Neutrophil (primary cell): ENCODE data around the gene BPIFA1.

Source experiments
- H3K27ac ChIP-seq: fragments of 200-600 bp; sonication (generic); 2 replicates; pipeline ENCODE4 v1.5.1; 2016; ENCODE audit warnings: mild to moderate bottlenecking, moderate library complexity
- H3K27me3 ChIP-seq: fragments of 200-600 bp; sonication (generic); 2 replicates; pipeline ENCODE4 v1.6.0; 2016; ENCODE audit warnings: mild to moderate bottlenecking
- H3K36me3 ChIP-seq: fragments of 200-600 bp; sonication (generic); 2 replicates; pipeline ENCODE4 v1.5.1; 2017
- H3K4me1 ChIP-seq, 2 experiments: fragments of 200-600 bp in 1 of 2; sonication (generic) in 1 of 2; 1 replicate in 1 of 2; 2 replicates in 1 of 2; pipeline versions ENCODE4 v1.5.1 to v1.6.1; 2013 to 2016; ENCODE audit warnings: low read depth in 1 of 2, low read length in 1 of 2, mild to moderate bottlenecking in 1 of 2, moderate library complexity in 1 of 2; ENCODE audit not compliant: control insufficient read depth in 1 of 2, insufficient read depth in 1 of 2
- H3K4me3 ChIP-seq, 2 experiments: fragments of 200-600 bp in 1 of 2; sonication (generic) in 1 of 2; 1 replicate in 1 of 2; 2 replicates in 1 of 2; pipeline ENCODE4 v1.5.1; 2013 to 2016; ENCODE audit warnings: low read depth in 1 of 2, low read length in 1 of 2, mild to moderate bottlenecking in 1 of 2, moderate library complexity in 1 of 2
- H3K9me3 ChIP-seq: fragments of 200-600 bp; sonication (generic); 2 replicates; pipeline ENCODE4 v1.5.1; 2016
- TF ChIP-seq, protein P1 (sequence below): fragments of 200-600 bp; sonication (generic); IDR thresholded peaks from 2 replicates; pipeline ENCODE4 v1.5.1; 2016; ENCODE audit warnings: antibody characterized with exemption

Gene BPIFA1

GRCh38 chr20:33277471-33278441, 42.0 kb downstream of the BPIFA1 start:
- no peaks in the 10 kb centered on the region for H3K27me3 ChIP-seq
- no peaks in the 10 kb centered on the region for H3K9me3 ChIP-seq
- no peak overlapping the region for H3K4me3 ChIP-seq
- no peaks in the 10 kb centered on the region for H3K36me3 ChIP-seq
- peaks cover 9 to 14% of the 10 kb centered on the region in 2 experiments for H3K4me1 ChIP-seq
- TF ChIP-seq, protein P1, sequence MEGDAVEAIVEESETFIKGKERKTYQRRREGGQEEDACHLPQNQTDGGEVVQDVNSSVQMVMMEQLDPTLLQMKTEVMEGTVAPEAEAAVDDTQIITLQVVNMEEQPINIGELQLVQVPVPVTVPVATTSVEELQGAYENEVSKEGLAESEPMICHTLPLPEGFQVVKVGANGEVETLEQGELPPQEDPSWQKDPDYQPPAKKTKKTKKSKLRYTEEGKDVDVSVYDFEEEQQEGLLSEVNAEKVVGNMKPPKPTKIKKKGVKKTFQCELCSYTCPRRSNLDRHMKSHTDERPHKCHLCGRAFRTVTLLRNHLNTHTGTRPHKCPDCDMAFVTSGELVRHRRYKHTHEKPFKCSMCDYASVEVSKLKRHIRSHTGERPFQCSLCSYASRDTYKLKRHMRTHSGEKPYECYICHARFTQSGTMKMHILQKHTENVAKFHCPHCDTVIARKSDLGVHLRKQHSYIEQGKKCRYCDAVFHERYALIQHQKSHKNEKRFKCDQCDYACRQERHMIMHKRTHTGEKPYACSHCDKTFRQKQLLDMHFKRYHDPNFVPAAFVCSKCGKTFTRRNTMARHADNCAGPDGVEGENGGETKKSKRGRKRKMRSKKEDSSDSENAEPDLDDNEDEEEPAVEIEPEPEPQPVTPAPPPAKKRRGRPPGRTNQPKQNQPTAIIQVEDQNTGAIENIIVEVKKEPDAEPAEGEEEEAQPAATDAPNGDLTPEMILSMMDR = no peak
- no peak overlapping the region for H3K27ac ChIP-seq

DNA sequence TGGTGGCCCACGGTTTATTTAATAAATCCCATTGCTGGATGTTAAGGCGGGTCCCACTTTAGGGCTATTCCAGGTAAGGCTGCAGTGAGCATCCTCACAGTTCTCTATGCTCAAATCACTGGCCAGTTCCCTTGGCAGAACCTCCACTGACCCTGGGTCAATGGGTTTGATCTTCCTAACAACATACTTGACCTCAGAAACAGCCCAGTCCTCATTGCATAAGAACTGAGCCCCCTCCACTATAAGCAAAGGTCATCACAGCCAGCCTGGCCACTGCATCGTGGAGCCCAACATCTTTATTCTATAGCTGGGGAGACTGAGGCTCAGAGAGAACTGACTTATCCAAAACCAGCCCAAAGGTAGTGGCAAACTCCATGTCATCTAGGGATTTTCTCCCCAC, 42.9 kb downstream of the BPIFA1 start:
- H3K27me3 ChIP-seq = no peaks in the 10 kb centered on the region
- H3K27ac ChIP-seq = no peak overlapping the region
- H3K9me3 ChIP-seq = no peaks in the 10 kb centered on the region
- H3K36me3 ChIP-seq = no peaks in the 10 kb centered on the region
- peaks cover 9 to 14% of the 10 kb centered on the region in 2 experiments for H3K4me1 ChIP-seq
- no peak overlapping the region for H3K4me3 ChIP-seq
- TF ChIP-seq, protein P1 = no peak

DNA sequence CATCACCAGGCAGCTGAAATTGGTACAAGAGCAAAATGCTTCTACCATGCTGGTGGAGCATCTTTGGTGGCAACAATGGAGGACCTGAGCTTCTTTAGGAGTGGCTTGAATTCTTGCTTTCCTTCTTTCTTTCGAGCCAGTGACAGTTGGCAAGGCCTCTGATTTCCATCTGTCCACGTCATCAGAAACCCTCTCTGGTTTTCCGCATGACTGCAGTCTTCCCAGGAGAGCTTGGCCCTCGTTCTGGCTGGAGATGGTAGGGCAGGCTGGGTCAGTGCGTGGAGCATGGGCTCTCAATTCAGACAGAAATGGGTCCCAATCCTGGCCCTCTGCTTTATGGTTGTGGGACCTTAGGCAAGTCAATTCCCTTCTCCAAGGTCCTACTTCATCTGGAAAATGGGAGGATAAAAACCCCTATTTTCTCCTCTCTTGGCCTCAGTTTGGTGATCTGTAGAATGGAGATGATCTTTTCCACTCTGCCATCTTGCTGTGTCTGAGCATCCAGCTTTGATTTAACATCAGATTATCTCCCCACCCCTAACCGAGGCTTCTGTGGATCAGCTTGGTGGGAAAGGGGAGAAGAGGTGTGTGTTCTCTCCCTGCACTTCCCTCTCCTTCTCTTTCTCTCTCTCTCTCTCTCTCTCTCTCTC, 43.6 kb downstream of the BPIFA1 start:
- Histone ChIP-seq H3K4me1 (peaks cover 11 to 21% of the 10 kb centered on the region in 2 experiments), H3K36me3 (no peaks in the 10 kb centered on the region), H3K9me3 (no peaks in the 10 kb centered on the region), H3K4me3 (no peak overlapping the region), H3K27me3 (no peaks in the 10 kb centered on the region), H3K27ac (no peak overlapping the region)
- TF ChIP-seq, protein P1 = no peak

DNA sequence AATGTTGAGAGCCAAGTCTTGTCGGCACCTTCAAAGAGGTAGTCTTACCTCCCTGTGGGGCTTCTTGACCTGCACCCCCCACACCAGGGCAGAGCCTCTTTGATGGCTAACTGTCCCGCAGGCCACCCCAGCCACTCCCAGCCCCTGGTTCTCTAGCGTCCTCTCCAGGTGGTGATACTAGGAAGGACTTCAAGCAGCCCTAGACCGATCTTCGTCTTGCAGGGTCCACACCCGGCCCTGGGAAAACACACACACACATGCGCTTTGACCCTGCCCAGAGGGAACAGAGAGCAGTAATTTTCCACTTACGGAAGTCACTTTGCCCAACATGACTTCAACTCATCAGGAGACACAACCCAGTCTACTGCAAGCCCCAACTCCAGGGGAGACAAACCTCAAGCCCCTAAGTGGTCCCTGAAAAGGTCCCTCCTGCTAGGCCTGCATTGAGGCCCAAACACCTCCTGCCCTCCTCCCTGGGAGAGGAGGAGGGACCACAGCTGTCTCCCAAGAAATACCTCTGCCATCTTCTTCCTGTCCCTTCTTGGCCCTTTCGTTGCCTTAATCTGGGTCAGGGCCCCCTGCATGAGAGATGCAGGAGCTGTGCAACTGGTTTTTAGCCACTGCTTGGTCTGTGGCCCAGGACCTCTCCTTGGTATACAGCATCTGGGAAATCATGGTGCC, 44.3 kb downstream of the BPIFA1 start:
- TF ChIP-seq, protein P1 = no peak
- Histone ChIP-seq H3K9me3 (no peaks in the 10 kb centered on the region), H3K27me3 (no peaks in the 10 kb centered on the region), H3K36me3 (no peaks in the 10 kb centered on the region), H3K4me3 (no peak overlapping the region), H3K27ac (no peak overlapping the region), H3K4me1 (peaks cover 19 to 29% of the 10 kb centered on the region in 2 experiments)

GRCh38 chr20:33280775-33281174, 45.0 kb downstream of the BPIFA1 start:
- Histone ChIP-seq H3K27ac (no peak overlapping the region), H3K36me3 (no peaks in the 10 kb centered on the region), H3K27me3 (no peaks in the 10 kb centered on the region), H3K4me1 (peaks cover 19 to 29% of the 10 kb centered on the region in 2 experiments), H3K9me3 (no peaks in the 10 kb centered on the region), H3K4me3 (no peak overlapping the region)
- TF ChIP-seq, protein P1 = no peak
